ENCODE measurements around the gene GPATCH3.
"Not testable (repeated sequence)": the region's sequence is repeated elsewhere in the genome, so short reads cannot be mapped to it uniquely, and the experiment has no call there.

Gene GPATCH3

GRCh38 chr1:26873097-26873496 lies 27.2 kb downstream of the GPATCH3 start:
- not testable (repeated sequence) for H3K27me3 ChIP-seq (ENCODE audit: control insufficient read depth in 1 of 2, insufficient read depth in 1 of 2, low read length in 2 of 2); H2BK5ac ChIP-seq (ENCODE audit: low read depth, low read length, poor library complexity, severe bottlenecking); H3K9me3 ChIP-seq (ENCODE audit: control insufficient read depth, low read length); H3K23ac ChIP-seq (ENCODE audit: low read length in 2 of 2); H3K4me1 ChIP-seq (ENCODE audit: control insufficient read depth, insufficient read depth, low read depth, low read length); H3K14ac ChIP-seq (ENCODE audit: low read length in 2 of 2); H3K4ac ChIP-seq (ENCODE audit: low read depth in 1 of 2, low read length in 2 of 2); H3K9ac ChIP-seq (ENCODE audit: low read length); H2BK12ac ChIP-seq (ENCODE audit: low read length in 2 of 2); DNase-seq; H2BK120ac ChIP-seq (ENCODE audit: low read depth, low read length); H4K8ac ChIP-seq (ENCODE audit: low read length); H3K18ac ChIP-seq (ENCODE audit: low read depth in 1 of 2, low read length in 2 of 2); H2BK15ac ChIP-seq (ENCODE audit: low read depth, poor library complexity, severe bottlenecking); H4K91ac ChIP-seq (ENCODE audit: low read length); H2AFZ ChIP-seq (ENCODE audit: low read depth, low read length); H3K4me3 ChIP-seq (ENCODE audit: insufficient read depth in 1 of 2, low read depth in 1 of 2, low read length in 2 of 2); H2AK5ac ChIP-seq (ENCODE audit: low read length, severe bottlenecking); H3K27ac ChIP-seq (ENCODE audit: low read length, poor library complexity, severe bottlenecking); H3K4me2 ChIP-seq (ENCODE audit: low read length, poor library complexity, severe bottlenecking)
- H3K79me1 ChIP-seq (replicated peaks; ENCODE audit: low read length, poor library complexity, severe bottlenecking), result peaks cover 11% of the 10 kb centered on the region
- 100% methylated on average over 2 of the region's 2 CpGs for WGBS
- H3K36me3 ChIP-seq (ENCODE audit: control insufficient read depth in 1 of 2, insufficient read depth in 2 of 2, low read depth in 1 of 2, low read length in 2 of 2), result peaks cover 8 to 25% of the 10 kb centered on the region in 2 experiments

GRCh38 chr1:26864610-26865480 lies 35.4 kb downstream of the GPATCH3 start:
- Histone ChIP-seq H3K79me1 (replicated peaks; ENCODE audit: low read length, poor library complexity, severe bottlenecking) (no peaks in the 10 kb centered on the region), H2BK120ac (ENCODE audit: low read depth, low read length) (no peak overlapping the region), H3K18ac (ENCODE audit: low read depth in 1 of 2, low read length in 2 of 2) (peak overlapping the region; percentile 84 to 95), H3K9me3 (ENCODE audit: control insufficient read depth, low read length) (no peaks in the 10 kb centered on the region), H2BK15ac (ENCODE audit: low read depth, poor library complexity, severe bottlenecking) (peak overlapping the region; percentile 64), H3K23ac (ENCODE audit: low read length in 2 of 2) (peak overlapping the region; percentile 47 to 57), H4K8ac (ENCODE audit: low read length) (peak overlapping the region; percentile 97), H3K4ac (ENCODE audit: low read depth in 1 of 2, low read length in 2 of 2) (peak overlapping the region; percentile 66 to 67), H2BK12ac (ENCODE audit: low read length in 2 of 2) (peak overlapping the region; percentile 64 to 79), H4K91ac (ENCODE audit: low read length) (peak overlapping the region; percentile 86), H3K4me1 (ENCODE audit: control insufficient read depth, insufficient read depth, low read depth, low read length) (peaks cover 24% of the 10 kb centered on the region), H3K27me3 (ENCODE audit: control insufficient read depth in 1 of 2, insufficient read depth in 1 of 2, low read length in 2 of 2) (no peaks in the 10 kb centered on the region), H3K4me3 (ENCODE audit: insufficient read depth in 1 of 2, low read depth in 1 of 2, low read length in 2 of 2) (peak overlapping the region; percentile 57 to 89), H3K36me3 (ENCODE audit: control insufficient read depth in 1 of 2, insufficient read depth in 2 of 2, low read depth in 1 of 2, low read length in 2 of 2) (peaks cover 0 to 7% of the 10 kb centered on the region in 2 experiments), H2AFZ (ENCODE audit: low read depth, low read length) (peak overlapping the region; percentile 77), H3K4me2 (ENCODE audit: low read length, poor library complexity, severe bottlenecking) (peak overlapping the region; percentile 98), H2AK5ac (ENCODE audit: low read length, severe bottlenecking) (no peak overlapping the region), H3K9ac (ENCODE audit: low read length) (peak overlapping the region; percentile 95), H3K27ac (ENCODE audit: low read length, poor library complexity, severe bottlenecking) (peak overlapping the region; percentile 96), H3K14ac (ENCODE audit: low read length in 2 of 2) (peak overlapping the region in 1 of 2 experiments; percentile 76), H2BK5ac (ENCODE audit: low read depth, low read length, poor library complexity, severe bottlenecking) (peak overlapping the region; percentile 74)
- DNase-seq, result peak; percentile 98
- WGBS, result under 1% methylated on average over 75 of the region's 75 CpGs

- no peak overlapping the region for H3K9ac ChIP-seq (ENCODE audit: low read length)
- no peak for DNase-seq
- H2BK15ac ChIP-seq (ENCODE audit: low read depth, poor library complexity, severe bottlenecking), result peak overlapping the region; percentile 49
- no peak overlapping the region for H3K23ac ChIP-seq (ENCODE audit: low read length in 2 of 2)
- peak overlapping the region in 1 of 2 experiments; percentile 31 for H3K4me3 ChIP-seq (ENCODE audit: insufficient read depth in 1 of 2, low read depth in 1 of 2, low read length in 2 of 2)
- H2AFZ ChIP-seq (ENCODE audit: low read depth, low read length), result no peak overlapping the region
- peaks cover 0 to 7% of the 10 kb centered on the region in 2 experiments for H3K36me3 ChIP-seq (ENCODE audit: control insufficient read depth in 1 of 2, insufficient read depth in 2 of 2, low read depth in 1 of 2, low read length in 2 of 2)
- no peak overlapping the region for H2BK12ac ChIP-seq (ENCODE audit: low read length in 2 of 2)
- H4K91ac ChIP-seq (ENCODE audit: low read length), result no peak overlapping the region
- no peaks in the 10 kb centered on the region for H3K79me1 ChIP-seq (replicated peaks; ENCODE audit: low read length, poor library complexity, severe bottlenecking)
- peak overlapping the region; percentile 27 for H2AK5ac ChIP-seq (ENCODE audit: low read length, severe bottlenecking)
- no peak overlapping the region for H3K4ac ChIP-seq (ENCODE audit: low read depth in 1 of 2, low read length in 2 of 2)
- H3K27me3 ChIP-seq (ENCODE audit: control insufficient read depth in 1 of 2, insufficient read depth in 1 of 2, low read length in 2 of 2), result no peaks in the 10 kb centered on the region
- H3K18ac ChIP-seq (ENCODE audit: low read depth in 1 of 2, low read length in 2 of 2), result no peak overlapping the region
- H3K14ac ChIP-seq (ENCODE audit: low read length in 2 of 2), result no peak overlapping the region
- WGBS, result 96% methylated on average over 17 of the region's 20 CpGs
- no peak overlapping the region for H3K27ac ChIP-seq (ENCODE audit: low read length, poor library complexity, severe bottlenecking)
- peak overlapping the region; percentile 19 for H4K8ac ChIP-seq (ENCODE audit: low read length)
- no peak overlapping the region for H2BK120ac ChIP-seq (ENCODE audit: low read depth, low read length)
- no peaks in the 10 kb centered on the region for H3K9me3 ChIP-seq (ENCODE audit: control insufficient read depth, low read length)
- H3K4me2 ChIP-seq (ENCODE audit: low read length, poor library complexity, severe bottlenecking), result no peak overlapping the region
- H2BK5ac ChIP-seq (ENCODE audit: low read depth, low read length, poor library complexity, severe bottlenecking), result no peak overlapping the region
- H3K4me1 ChIP-seq (ENCODE audit: control insufficient read depth, insufficient read depth, low read depth, low read length), result peaks cover 29% of the 10 kb centered on the region
Observed at GRCh38 chr1:26863685-26864077, 36.6 kb downstream of the GPATCH3 start.
